ENCODE data around the gene HES5. TPM values are rescaled to one million over a fixed set of nuclear protein-coding genes. Genes with fewer than 3 reads are reported as not detected.

The HES5 gene
- total and polyA plus RNA-seq, 2 of the 13 experiments (the other 11 are each of a cell fraction or from before 2014, with no cell fraction given): not detected

DNA sequence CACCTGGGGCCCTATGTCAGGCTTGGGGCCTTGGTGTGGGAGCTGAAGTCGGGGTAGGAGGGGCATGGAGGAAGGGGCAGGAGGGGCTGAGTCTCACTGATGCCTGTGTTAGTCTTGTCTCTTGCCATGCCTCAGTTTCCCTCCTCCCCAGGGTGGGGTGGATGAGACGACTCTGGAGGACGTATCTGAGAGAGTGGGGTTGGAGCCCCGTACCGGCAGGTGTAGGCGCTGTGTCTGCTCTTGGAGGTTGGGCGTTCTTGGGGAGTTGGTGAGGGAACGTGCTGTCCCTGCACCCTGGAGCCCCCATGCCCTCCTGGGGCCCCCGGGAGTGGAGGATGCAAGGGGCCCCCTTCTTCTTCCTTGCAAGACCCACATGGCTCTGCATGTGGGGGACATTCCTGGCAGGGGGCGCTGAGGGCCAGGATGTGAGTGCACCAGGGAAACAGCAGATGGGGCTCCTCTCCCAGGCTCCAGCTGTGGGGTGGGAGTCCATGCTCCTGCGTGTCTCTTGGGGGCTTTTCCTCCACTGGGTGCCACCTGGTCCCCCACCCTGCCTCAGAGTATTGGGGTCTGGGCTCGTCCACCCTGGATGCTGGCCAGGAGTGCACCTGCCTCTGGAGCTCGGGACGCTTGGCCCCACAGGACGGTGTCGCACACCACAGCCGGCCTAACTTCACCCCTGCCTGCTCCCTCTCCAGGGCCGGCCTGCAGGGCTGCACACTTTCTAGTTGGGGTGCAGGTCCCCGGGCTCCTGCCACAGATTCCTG is 24.7 kb upstream of the HES5 start (continued):
- TF ChIP-seq AKAP8 (CRISPR knock-in tag; IDR thresholded peaks at IDR 0.05) (no peak), RBM22 (optimal IDR thresholded peaks at IDR 0.05; ENCODE audit: low read length) (no peak), MIER3 (CRISPR knock-in tag; IDR thresholded peaks at IDR 0.05; ENCODE audit: borderline replicate concordance) (no peak), TSC22D2 (CRISPR knock-in tag; IDR thresholded peaks at IDR 0.05; ENCODE audit: borderline replicate concordance) (no peak), REPIN1 (CRISPR knock-in tag; IDR thresholded peaks at IDR 0.05; ENCODE audit: borderline replicate concordance, low read depth) (peak; percentile 24; the same call in 1 of the 2 replicates), POLR2AphosphoS2 (IDR thresholded peaks at IDR 0.05; ENCODE audit: low read depth, low read length) (no peak), RAD21 (CRISPR knock-in tag; IDR thresholded peaks at IDR 0.05) (peak; percentile 89), ZNF496 (CRISPR knock-in tag; IDR thresholded peaks at IDR 0.05; ENCODE audit: insufficient replicate concordance) (no peak), HDAC2 (CRISPR knock-in tag; IDR thresholded peaks at IDR 0.05) (no peak), POGZ (CRISPR knock-in tag; IDR thresholded peaks at IDR 0.05) (no peak), ZNF772 (CRISPR knock-in tag; IDR thresholded peaks at IDR 0.05) (no peak), ASH2L (IDR thresholded peaks at IDR 0.05; ENCODE audit: insufficient read length, low read depth, low read length) (no peak), MAFG (CRISPR knock-in tag; IDR thresholded peaks at IDR 0.05) (no peak), ZNF766 (CRISPR knock-in tag; IDR thresholded peaks at IDR 0.05; ENCODE audit: borderline replicate concordance) (no peak), ZNF383 (CRISPR knock-in tag; IDR thresholded peaks at IDR 0.05; ENCODE audit: borderline replicate concordance) (no peak), ZNF230 (CRISPR knock-in tag; IDR thresholded peaks at IDR 0.05) (no peak)
- TF ChIP-seq, protein P1, sequence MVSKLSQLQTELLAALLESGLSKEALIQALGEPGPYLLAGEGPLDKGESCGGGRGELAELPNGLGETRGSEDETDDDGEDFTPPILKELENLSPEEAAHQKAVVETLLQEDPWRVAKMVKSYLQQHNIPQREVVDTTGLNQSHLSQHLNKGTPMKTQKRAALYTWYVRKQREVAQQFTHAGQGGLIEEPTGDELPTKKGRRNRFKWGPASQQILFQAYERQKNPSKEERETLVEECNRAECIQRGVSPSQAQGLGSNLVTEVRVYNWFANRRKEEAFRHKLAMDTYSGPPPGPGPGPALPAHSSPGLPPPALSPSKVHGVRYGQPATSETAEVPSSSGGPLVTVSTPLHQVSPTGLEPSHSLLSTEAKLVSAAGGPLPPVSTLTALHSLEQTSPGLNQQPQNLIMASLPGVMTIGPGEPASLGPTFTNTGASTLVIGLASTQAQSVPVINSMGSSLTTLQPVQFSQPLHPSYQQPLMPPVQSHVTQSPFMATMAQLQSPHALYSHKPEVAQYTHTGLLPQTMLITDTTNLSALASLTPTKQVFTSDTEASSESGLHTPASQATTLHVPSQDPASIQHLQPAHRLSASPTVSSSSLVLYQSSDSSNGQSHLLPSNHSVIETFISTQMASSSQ (IDR thresholded peaks at IDR 0.05; ENCODE audit: low read depth): no peak
- TF ChIP-seq, protein P1 (CRISPR knock-in tag; IDR thresholded peaks at IDR 0.05; ENCODE audit: borderline replicate concordance): no peak
- TF ChIP-seq, protein P2, sequence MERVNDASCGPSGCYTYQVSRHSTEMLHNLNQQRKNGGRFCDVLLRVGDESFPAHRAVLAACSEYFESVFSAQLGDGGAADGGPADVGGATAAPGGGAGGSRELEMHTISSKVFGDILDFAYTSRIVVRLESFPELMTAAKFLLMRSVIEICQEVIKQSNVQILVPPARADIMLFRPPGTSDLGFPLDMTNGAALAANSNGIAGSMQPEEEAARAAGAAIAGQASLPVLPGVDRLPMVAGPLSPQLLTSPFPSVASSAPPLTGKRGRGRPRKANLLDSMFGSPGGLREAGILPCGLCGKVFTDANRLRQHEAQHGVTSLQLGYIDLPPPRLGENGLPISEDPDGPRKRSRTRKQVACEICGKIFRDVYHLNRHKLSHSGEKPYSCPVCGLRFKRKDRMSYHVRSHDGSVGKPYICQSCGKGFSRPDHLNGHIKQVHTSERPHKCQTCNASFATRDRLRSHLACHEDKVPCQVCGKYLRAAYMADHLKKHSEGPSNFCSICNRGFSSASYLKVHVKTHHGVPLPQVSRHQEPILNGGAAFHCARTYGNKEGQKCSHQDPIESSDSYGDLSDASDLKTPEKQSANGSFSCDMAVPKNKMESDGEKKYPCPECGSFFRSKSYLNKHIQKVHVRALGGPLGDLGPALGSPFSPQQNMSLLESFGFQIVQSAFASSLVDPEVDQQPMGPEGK (CRISPR knock-in tag; IDR thresholded peaks at IDR 0.05): peak; percentile 64
- TF ChIP-seq, protein P3, sequence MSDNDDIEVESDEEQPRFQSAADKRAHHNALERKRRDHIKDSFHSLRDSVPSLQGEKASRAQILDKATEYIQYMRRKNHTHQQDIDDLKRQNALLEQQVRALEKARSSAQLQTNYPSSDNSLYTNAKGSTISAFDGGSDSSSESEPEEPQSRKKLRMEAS (IDR thresholded peaks at IDR 0.05): peak; percentile 19; the same call in 1 of the 2 replicates
- TF ChIP-seq, protein P4, sequence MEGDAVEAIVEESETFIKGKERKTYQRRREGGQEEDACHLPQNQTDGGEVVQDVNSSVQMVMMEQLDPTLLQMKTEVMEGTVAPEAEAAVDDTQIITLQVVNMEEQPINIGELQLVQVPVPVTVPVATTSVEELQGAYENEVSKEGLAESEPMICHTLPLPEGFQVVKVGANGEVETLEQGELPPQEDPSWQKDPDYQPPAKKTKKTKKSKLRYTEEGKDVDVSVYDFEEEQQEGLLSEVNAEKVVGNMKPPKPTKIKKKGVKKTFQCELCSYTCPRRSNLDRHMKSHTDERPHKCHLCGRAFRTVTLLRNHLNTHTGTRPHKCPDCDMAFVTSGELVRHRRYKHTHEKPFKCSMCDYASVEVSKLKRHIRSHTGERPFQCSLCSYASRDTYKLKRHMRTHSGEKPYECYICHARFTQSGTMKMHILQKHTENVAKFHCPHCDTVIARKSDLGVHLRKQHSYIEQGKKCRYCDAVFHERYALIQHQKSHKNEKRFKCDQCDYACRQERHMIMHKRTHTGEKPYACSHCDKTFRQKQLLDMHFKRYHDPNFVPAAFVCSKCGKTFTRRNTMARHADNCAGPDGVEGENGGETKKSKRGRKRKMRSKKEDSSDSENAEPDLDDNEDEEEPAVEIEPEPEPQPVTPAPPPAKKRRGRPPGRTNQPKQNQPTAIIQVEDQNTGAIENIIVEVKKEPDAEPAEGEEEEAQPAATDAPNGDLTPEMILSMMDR (CRISPR knock-in tag; IDR thresholded peaks at IDR 0.05): peak; percentile 91
- TF ChIP-seq, protein P5, sequence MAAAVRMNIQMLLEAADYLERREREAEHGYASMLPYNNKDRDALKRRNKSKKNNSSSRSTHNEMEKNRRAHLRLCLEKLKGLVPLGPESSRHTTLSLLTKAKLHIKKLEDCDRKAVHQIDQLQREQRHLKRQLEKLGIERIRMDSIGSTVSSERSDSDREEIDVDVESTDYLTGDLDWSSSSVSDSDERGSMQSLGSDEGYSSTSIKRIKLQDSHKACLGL (CRISPR knock-in tag; IDR thresholded peaks at IDR 0.05): no peak

All from HepG2 (cell line).